Measurements from ENCODE around the gene RAB23. TPM values are rescaled to one million over a fixed set of nuclear protein-coding genes. Genes with fewer than 3 reads are reported as not detected.

The RAB23 gene
- total and polyA plus RNA-seq, 2 donors (not counting 1 experiment from before 2014, with no cell fraction given), result 0.12 to 0.94 TPM

DNA sequence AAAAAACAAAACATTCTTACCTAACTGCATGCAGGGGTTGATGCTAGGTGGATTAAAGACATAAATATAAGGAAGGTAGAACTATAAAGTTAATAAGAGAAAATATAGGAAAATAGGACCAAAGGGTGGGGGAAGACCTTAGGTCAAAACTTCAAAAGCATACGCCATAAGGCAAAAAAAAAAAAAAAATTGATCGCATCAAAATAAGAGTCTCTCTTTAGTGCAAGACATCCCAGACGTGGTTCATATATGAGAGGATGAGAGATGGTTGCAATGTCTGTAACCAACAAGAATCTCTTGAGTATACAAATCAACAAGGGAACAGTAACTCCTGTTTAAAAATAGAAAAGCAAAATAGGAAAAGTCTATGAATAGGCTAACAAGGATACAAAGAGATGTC lies 41.5 kb downstream of the RAB23 start:
- intact Hi-C loops (cut with micrococcal nuclease), result no loop called here
- ATAC-seq (ENCODE audit: low read depth) (no peak), DNase-seq (no peak)
- Mint-ChIP-seq H3K27me3 (no peaks in the 10 kb centered on the region), H3K27ac (no peak overlapping the region), H3K9me3 (ENCODE audit: insufficient read depth) (no peaks in the 10 kb centered on the region), H3K4me3 (no peak overlapping the region), H3K4me1 (no peaks in the 10 kb centered on the region)
- WGBS (ENCODE audit: insufficient coverage), result no CpG with 5 or more reads among the region's 3 CpGs
- no peak overlapping the region for H3K9ac ChIP-seq (ENCODE audit: low read length)
- H3K4me1 ChIP-seq (ENCODE audit: control insufficient read depth in 2 of 2, insufficient read depth in 2 of 2, low read length in 2 of 2), result no peaks in the 10 kb centered on the region
- peaks cover 6% of the 10 kb centered on the region for H3K79me2 ChIP-seq (ENCODE audit: control insufficient read depth, insufficient read depth, low read length)
- no peak overlapping the region for H3K4me3 ChIP-seq (ENCODE audit: control extremely low read depth in 1 of 5, extremely low read depth in 1 of 5, insufficient read depth in 1 of 5, low read depth in 2 of 5, low read length in 4 of 5)
- no peak overlapping the region for H3K4me2 ChIP-seq (replicated peaks; ENCODE audit: low read depth, low read length, poor library complexity, severe bottlenecking)
- ChIA-PET CTCF (no interaction called here), POLR2A (no interaction called here)
- H4K20me1 ChIP-seq (ENCODE audit: control insufficient read depth, insufficient read depth, low read length, poor library complexity, severe bottlenecking), result peaks cover 3% of the 10 kb centered on the region
- no peak overlapping the region for H3K27ac ChIP-seq (ENCODE audit: low read length in 2 of 2)
- no peaks in the 10 kb centered on the region for H3K9me3 ChIP-seq (ENCODE audit: control extremely low read depth in 1 of 3, control insufficient read depth in 2 of 3, insufficient read depth in 1 of 3, low read length in 2 of 3)
- H2AFZ ChIP-seq (ENCODE audit: insufficient read depth, low read depth, low read length, poor library complexity, severe bottlenecking), result no peak overlapping the region
- TF ChIP-seq, protein P1, sequence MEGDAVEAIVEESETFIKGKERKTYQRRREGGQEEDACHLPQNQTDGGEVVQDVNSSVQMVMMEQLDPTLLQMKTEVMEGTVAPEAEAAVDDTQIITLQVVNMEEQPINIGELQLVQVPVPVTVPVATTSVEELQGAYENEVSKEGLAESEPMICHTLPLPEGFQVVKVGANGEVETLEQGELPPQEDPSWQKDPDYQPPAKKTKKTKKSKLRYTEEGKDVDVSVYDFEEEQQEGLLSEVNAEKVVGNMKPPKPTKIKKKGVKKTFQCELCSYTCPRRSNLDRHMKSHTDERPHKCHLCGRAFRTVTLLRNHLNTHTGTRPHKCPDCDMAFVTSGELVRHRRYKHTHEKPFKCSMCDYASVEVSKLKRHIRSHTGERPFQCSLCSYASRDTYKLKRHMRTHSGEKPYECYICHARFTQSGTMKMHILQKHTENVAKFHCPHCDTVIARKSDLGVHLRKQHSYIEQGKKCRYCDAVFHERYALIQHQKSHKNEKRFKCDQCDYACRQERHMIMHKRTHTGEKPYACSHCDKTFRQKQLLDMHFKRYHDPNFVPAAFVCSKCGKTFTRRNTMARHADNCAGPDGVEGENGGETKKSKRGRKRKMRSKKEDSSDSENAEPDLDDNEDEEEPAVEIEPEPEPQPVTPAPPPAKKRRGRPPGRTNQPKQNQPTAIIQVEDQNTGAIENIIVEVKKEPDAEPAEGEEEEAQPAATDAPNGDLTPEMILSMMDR (IDR thresholded peaks at IDR 0.05), result no peak
- TF ChIP-seq EZH2 (IDR thresholded peaks at IDR 0.05; ENCODE audit: borderline replicate concordance, insufficient read depth, low read depth, low read length, poor library complexity, severe bottlenecking), result no peak
- H3K36me3 ChIP-seq (replicated peaks in 1 of 2; ENCODE audit: control extremely low read depth in 1 of 2, control insufficient read depth in 1 of 2, extremely low read depth in 1 of 2, insufficient read depth in 2 of 2, low read length in 1 of 2), result peaks cover 4 to 7% of the 10 kb centered on the region in 2 experiments
- no peaks in the 10 kb centered on the region for H3K27me3 ChIP-seq (replicated peaks in 1 of 4; ENCODE audit: control extremely low read depth in 1 of 4, control insufficient read depth in 3 of 4, insufficient read depth in 4 of 4, low read length in 3 of 4)

DNA sequence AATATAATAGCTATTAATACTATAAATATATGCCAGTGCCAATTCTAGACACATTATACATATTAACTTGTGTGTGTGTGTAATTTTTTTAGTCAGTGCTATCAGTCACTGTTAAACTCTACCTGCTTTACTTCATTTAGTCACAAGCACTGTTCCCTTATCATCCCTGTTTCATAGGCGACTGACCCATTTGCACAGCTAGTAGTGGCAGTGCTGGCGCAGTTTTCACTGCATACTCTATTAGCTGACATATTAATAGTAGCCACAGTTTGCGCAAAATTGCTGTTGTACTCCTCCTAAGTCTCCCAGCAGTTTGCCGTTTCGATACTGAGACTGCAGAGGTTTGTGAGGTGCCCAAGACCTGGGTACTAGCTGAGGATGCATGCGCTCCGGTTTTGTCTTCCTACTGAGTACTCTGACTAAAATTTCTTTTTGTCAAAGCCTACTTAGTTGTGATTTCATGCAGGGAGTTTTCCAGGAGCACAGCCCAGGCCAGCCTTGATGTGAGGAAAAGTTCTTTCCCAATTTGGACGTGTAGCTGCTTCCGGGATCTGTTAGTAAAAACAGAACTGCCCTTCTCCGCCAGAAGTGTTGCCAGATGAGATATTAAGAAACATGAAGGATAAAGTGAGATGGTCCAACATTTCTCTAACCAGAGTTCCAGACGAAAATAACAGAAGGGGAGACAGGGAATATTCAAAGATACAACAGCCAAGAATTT lies 44.4 kb downstream of the RAB23 start:
- H3K27me3 Mint-ChIP-seq, result no peaks in the 10 kb centered on the region
- intact Hi-C loops (cut with micrococcal nuclease), result no loop called here
- Histone ChIP-seq H3K27me3 (replicated peaks in 1 of 4; ENCODE audit: control extremely low read depth in 1 of 4, control insufficient read depth in 3 of 4, insufficient read depth in 4 of 4, low read length in 3 of 4) (no peaks in the 10 kb centered on the region), H3K36me3 (replicated peaks in 1 of 2; ENCODE audit: control extremely low read depth in 1 of 2, control insufficient read depth in 1 of 2, extremely low read depth in 1 of 2, insufficient read depth in 2 of 2, low read length in 1 of 2) (no peaks in the 10 kb centered on the region), H3K4me3 (ENCODE audit: control extremely low read depth in 1 of 5, extremely low read depth in 1 of 5, insufficient read depth in 1 of 5, low read depth in 2 of 5, low read length in 4 of 5) (no peak overlapping the region), H2AFZ (ENCODE audit: insufficient read depth, low read depth, low read length, poor library complexity, severe bottlenecking) (no peak overlapping the region), H3K9ac (ENCODE audit: low read length) (no peak overlapping the region), H3K27ac (ENCODE audit: low read length in 2 of 2) (no peak overlapping the region), H3K79me2 (ENCODE audit: control insufficient read depth, insufficient read depth, low read length) (peaks cover 9% of the 10 kb centered on the region), H4K20me1 (ENCODE audit: control insufficient read depth, insufficient read depth, low read length, poor library complexity, severe bottlenecking) (peaks cover 11% of the 10 kb centered on the region), H3K4me2 (replicated peaks; ENCODE audit: low read depth, low read length, poor library complexity, severe bottlenecking) (no peak overlapping the region), H3K9me3 (ENCODE audit: control extremely low read depth in 1 of 3, control insufficient read depth in 2 of 3, insufficient read depth in 1 of 3, low read length in 2 of 3) (no peaks in the 10 kb centered on the region), H3K4me1 (ENCODE audit: control insufficient read depth in 2 of 2, insufficient read depth in 2 of 2, low read length in 2 of 2) (peaks cover 9 to 13% of the 10 kb centered on the region in 2 donors)
- TF ChIP-seq EZH2 (IDR thresholded peaks at IDR 0.05; ENCODE audit: borderline replicate concordance, insufficient read depth, low read depth, low read length, poor library complexity, severe bottlenecking), result no peak
- TF ChIP-seq, protein P1 (IDR thresholded peaks at IDR 0.05), result no peak
- H3K27ac Mint-ChIP-seq, result no peak overlapping the region
- no peaks in the 10 kb centered on the region for H3K9me3 Mint-ChIP-seq (ENCODE audit: insufficient read depth)
- no peak for ATAC-seq (ENCODE audit: low read depth)
- POLR2A ChIA-PET, result no interaction called here
- 99% methylated on average over 8 of the region's 11 CpGs for WGBS (ENCODE audit: insufficient coverage)
- no peak overlapping the region for H3K4me3 Mint-ChIP-seq
- CTCF ChIA-PET, result interaction anchor here (0.9 kb wide), 1 partner anchor 138 kb away, joined by 3 read pairs; no protein-coding TSS in a partner anchor
- DNase-seq, result no peak
- peaks cover 10% of the 10 kb centered on the region for H3K4me1 Mint-ChIP-seq
